H9 (cell line): ENCODE data around the gene TAAR8. TPM values are rescaled to one million over a fixed set of nuclear protein-coding genes. Genes with fewer than 3 reads are reported as not detected.
A peak's percentile ranks its signal among the peaks of the same experiment; 100 is the strongest.

Source experiments
- DNase-seq: peaks from one replicate; pipeline ENCODE4 v3.0.0-alpha.2; 2017
- H2AFZ ChIP-seq: one replicate; pipeline ENCODE4 v1.6.1; 2013; ENCODE audit warnings: mild to moderate bottlenecking, low read length, control low read depth, moderate library complexity
- H2AK5ac ChIP-seq: 2 replicates; pipeline ENCODE4 v1.6.1; 2013; ENCODE audit warnings: low read length, control low read depth, mixed read lengths; ENCODE audit not compliant: insufficient read length
- H2BK120ac ChIP-seq: one replicate; pipeline ENCODE4 v1.6.1; 2013; ENCODE audit warnings: low read depth, mild to moderate bottlenecking, low read length, control low read depth, inconsistent platforms; ENCODE audit not compliant: poor library complexity, severe bottlenecking
- H2BK12ac ChIP-seq: 2 replicates; pipeline ENCODE4 v1.6.1; 2013; ENCODE audit warnings: low read length, control low read depth, mixed read lengths, low read depth; ENCODE audit not compliant: insufficient read length
- H2BK15ac ChIP-seq: 2 replicates; pipeline ENCODE4 v1.6.1; 2013; ENCODE audit warnings: low read depth, low read length, control low read depth
- H2BK20ac ChIP-seq: one replicate; pipeline ENCODE4 v1.6.1; 2013; ENCODE audit warnings: low read depth, mild to moderate bottlenecking, low read length, control low read depth, inconsistent platforms; ENCODE audit not compliant: poor library complexity, severe bottlenecking
- H2BK5ac ChIP-seq: 2 replicates; pipeline ENCODE4 v1.6.1; 2013; ENCODE audit warnings: low read length, control low read depth, mixed read lengths; ENCODE audit not compliant: insufficient read length
- H3K14ac ChIP-seq: 2 replicates; pipeline ENCODE4 v1.6.1; 2013; ENCODE audit warnings: low read length, control low read depth; ENCODE audit not compliant: insufficient read depth
- H3K18ac ChIP-seq: 2 replicates; pipeline ENCODE4 v1.6.1; 2013; ENCODE audit warnings: low read depth, mild to moderate bottlenecking, mixed read lengths, low read length, control low read depth; ENCODE audit not compliant: insufficient read length
- H3K23ac ChIP-seq: 2 replicates; pipeline ENCODE4 v1.6.1; 2013; ENCODE audit warnings: low read length, control low read depth, mixed read lengths, low read depth; ENCODE audit not compliant: insufficient read length
- H3K23me2 ChIP-seq: 2 replicates; pipeline ENCODE4 v1.6.1; 2013; ENCODE audit warnings: low read depth, mild to moderate bottlenecking, mixed read lengths, low read length, control low read depth; ENCODE audit not compliant: insufficient read length, poor library complexity, severe bottlenecking
- H3K27ac ChIP-seq: 2 replicates; pipeline ENCODE4 v1.5.1; 2013; ENCODE audit warnings: low read length, control low read depth, mixed read lengths, low read depth; ENCODE audit not compliant: insufficient read length
- H3K27me3 ChIP-seq: 2 replicates; pipeline ENCODE4 v1.6.1; 2013; ENCODE audit warnings: low read length, control low read depth, inconsistent platforms; ENCODE audit not compliant: insufficient read depth
- H3K4ac ChIP-seq: 2 replicates; pipeline ENCODE4 v1.6.1; 2013; ENCODE audit warnings: low read depth, mild to moderate bottlenecking, control low read depth, inconsistent platforms, low read length, moderate library complexity
- H3K4me1 ChIP-seq: 2 replicates; pipeline ENCODE4 v1.6.1; 2013; ENCODE audit warnings: low read length, control low read depth, inconsistent platforms; ENCODE audit not compliant: insufficient read depth
- H3K4me2 ChIP-seq: 2 replicates; pipeline ENCODE4 v1.6.1; 2013; ENCODE audit warnings: low read length, control low read depth, mixed read lengths; ENCODE audit not compliant: insufficient read length, insufficient read depth
- H3K56ac ChIP-seq: 2 replicates; pipeline ENCODE4 v1.6.1; 2013; ENCODE audit warnings: low read depth, mild to moderate bottlenecking, mixed read lengths, low read length, control low read depth; ENCODE audit not compliant: insufficient read length
- H3K79me1 ChIP-seq: 2 replicates; pipeline ENCODE4 v1.6.1; 2013; ENCODE audit warnings: low read depth, mild to moderate bottlenecking, moderate library complexity, low read length, control low read depth, inconsistent platforms; ENCODE audit not compliant: insufficient read depth, poor library complexity, severe bottlenecking
- H3K79me2 ChIP-seq: 2 replicates; pipeline ENCODE4 v1.6.1; 2013; ENCODE audit warnings: low read length, control low read depth, inconsistent platforms; ENCODE audit not compliant: insufficient read depth
- H3K9ac ChIP-seq: 2 replicates; pipeline ENCODE4 v1.6.1; 2013; ENCODE audit warnings: low read length, control low read depth, mixed read lengths; ENCODE audit not compliant: insufficient read length; ENCODE audit errors: extremely low read depth
- H3K9me3 ChIP-seq: one replicate; pipeline ENCODE4 v1.6.1; 2013; ENCODE audit warnings: low read depth, low read length, inconsistent platforms; ENCODE audit not compliant: control insufficient read depth
- H3T11ph ChIP-seq: one replicate; pipeline ENCODE4 v1.6.1; 2013; ENCODE audit warnings: mild to moderate bottlenecking, low read length, control low read depth, inconsistent platforms
- H4K20me1 ChIP-seq: one replicate; pipeline ENCODE4 v1.6.1; 2013; ENCODE audit not compliant: control insufficient read depth, insufficient read length, insufficient read depth
- H4K5ac ChIP-seq: 2 replicates; pipeline ENCODE4 v1.6.1; 2013; ENCODE audit warnings: low read depth, mild to moderate bottlenecking, mixed read lengths, low read length, control low read depth; ENCODE audit not compliant: insufficient read length
- H4K8ac ChIP-seq: replicated peaks from 2 replicates; pipeline ENCODE4 v1.6.1; 2013; ENCODE audit warnings: low read length, control low read depth, mixed read lengths, low read depth; ENCODE audit not compliant: insufficient read length
- H4K91ac ChIP-seq: 2 replicates; pipeline ENCODE4 v1.6.1; 2013; ENCODE audit warnings: low read depth, mild to moderate bottlenecking, moderate library complexity, mixed read lengths, low read length, control low read depth; ENCODE audit not compliant: insufficient read length
- H3K27ac Mint-ChIP-seq, 3 experiments: 2 replicates in 2 of 3; 3 replicates in 1 of 3; pipeline ENCODE4 v1.8.0; 2020 to 2021; ENCODE audit warnings: mixed read lengths in 3 of 3, mild to moderate bottlenecking in 1 of 3, moderate library complexity in 1 of 3
- H3K27me3 Mint-ChIP-seq: 2 replicates; pipeline ENCODE4 v1.8.0; 2021; ENCODE audit warnings: low read depth, mild to moderate bottlenecking, moderate library complexity, mixed read lengths
- H3K36me3 Mint-ChIP-seq, 3 experiments: 2 replicates in 2 of 3; 3 replicates in 1 of 3; pipeline ENCODE4 v1.8.0; 2020 to 2021; ENCODE audit warnings: low read depth in 3 of 3, mixed read lengths in 3 of 3; ENCODE audit not compliant: insufficient read depth in 1 of 3
- H3K4me1 Mint-ChIP-seq, 2 experiments: 2 replicates each; pipeline ENCODE4 v1.8.0; 2020; ENCODE audit warnings: mixed read lengths in 2 of 2
- H3K4me3 Mint-ChIP-seq, 2 experiments: 2 replicates in 1 of 2; 3 replicates in 1 of 2; pipeline ENCODE4 v1.8.0; 2020 to 2021; ENCODE audit warnings: mild to moderate bottlenecking in 2 of 2, mixed read lengths in 2 of 2, moderate library complexity in 1 of 2
- H3K9me3 Mint-ChIP-seq, 2 experiments: 2 replicates in 1 of 2; 3 replicates in 1 of 2; pipeline ENCODE4 v1.8.0; 2020; ENCODE audit warnings: mild to moderate bottlenecking in 2 of 2, mixed read lengths in 2 of 2, moderate library complexity in 1 of 2
- WGBS: extraction: QIAGEN DNeasy Blood & Tissue Kit; methylation state at CpG from one replicate; pipeline ENCODE4 v1.1.7; 2013; ENCODE audit warnings: missing lambda C conversion rate, low lambda C conversion rate, mixed read lengths; ENCODE audit not compliant: insufficient read length; ENCODE audit errors: extremely low coverage; 5-methylcytosine and 5-hydroxymethylcytosine counted together
- total RNA-seq: library from RNA; stranded (reverse); gene quantifications from 2 replicates; pipeline ENCODE4 v1.2.1, GENCODE V29; 2021
- TF ChIP-seq, protein P1 (sequence below): fragments of 200-600 bp; sonication (generic); conservative IDR thresholded peaks from 3 replicates; pipeline ENCODE4 v1.8.0; 2021; ENCODE audit warnings: antibody characterized with exemption, mild to moderate bottlenecking

Gene TAAR8
- total RNA-seq, 1 experiment from 2014 or later: not detected

DNA sequence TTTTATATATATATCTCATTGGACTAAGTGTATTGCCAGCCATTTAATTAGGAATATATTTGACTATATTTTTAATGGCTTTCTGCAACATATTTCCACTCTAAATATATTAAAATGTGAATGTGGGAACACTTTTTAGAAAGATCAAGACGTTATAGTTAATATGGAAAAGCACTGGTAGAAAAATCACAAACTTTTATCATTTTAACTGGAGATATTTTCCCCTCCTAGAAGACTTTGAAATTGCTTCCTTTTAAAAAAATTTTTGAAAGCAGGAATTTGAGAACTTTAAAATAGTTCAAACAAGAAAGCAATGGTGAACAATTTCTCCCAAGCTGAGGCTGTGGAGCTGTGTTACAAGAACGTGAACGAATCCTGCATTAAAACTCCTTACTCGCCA lies 14.5 kb upstream of the TAAR8 start, which contains the start of gene TAAR9:
TAAR9 (plus strand) TSS at position 301 of the 400 bp plus-strand sequence; CDS start at position 314, 13 bp downstream.
- H2AFZ ChIP-seq: no peak within 1 kb of the TSS
- H3K4me1 Mint-ChIP-seq: 0 out of 4 replicates have a peak, but pooled peaks cover 0 to 2% of the 10 kb centered on the region in 2 experiments

More for the DNA sequence above, 14.5 kb upstream of the TAAR8 start, which contains the start of gene TAAR9:
- TF ChIP-seq, protein P1, sequence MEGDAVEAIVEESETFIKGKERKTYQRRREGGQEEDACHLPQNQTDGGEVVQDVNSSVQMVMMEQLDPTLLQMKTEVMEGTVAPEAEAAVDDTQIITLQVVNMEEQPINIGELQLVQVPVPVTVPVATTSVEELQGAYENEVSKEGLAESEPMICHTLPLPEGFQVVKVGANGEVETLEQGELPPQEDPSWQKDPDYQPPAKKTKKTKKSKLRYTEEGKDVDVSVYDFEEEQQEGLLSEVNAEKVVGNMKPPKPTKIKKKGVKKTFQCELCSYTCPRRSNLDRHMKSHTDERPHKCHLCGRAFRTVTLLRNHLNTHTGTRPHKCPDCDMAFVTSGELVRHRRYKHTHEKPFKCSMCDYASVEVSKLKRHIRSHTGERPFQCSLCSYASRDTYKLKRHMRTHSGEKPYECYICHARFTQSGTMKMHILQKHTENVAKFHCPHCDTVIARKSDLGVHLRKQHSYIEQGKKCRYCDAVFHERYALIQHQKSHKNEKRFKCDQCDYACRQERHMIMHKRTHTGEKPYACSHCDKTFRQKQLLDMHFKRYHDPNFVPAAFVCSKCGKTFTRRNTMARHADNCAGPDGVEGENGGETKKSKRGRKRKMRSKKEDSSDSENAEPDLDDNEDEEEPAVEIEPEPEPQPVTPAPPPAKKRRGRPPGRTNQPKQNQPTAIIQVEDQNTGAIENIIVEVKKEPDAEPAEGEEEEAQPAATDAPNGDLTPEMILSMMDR: no peak
- Mint-ChIP-seq H3K9me3 (peaks cover 7 to 14% of the 10 kb centered on the region in 2 experiments), H3K27me3 (no peaks in the 10 kb centered on the region), H3K36me3 (peaks cover 2 to 7% (median 2%) of the 10 kb centered on the region in 3 experiments; a peak in 3 of 7 replicates), H3K27ac (no peak within 1 kb of the TSS), H3K4me3 (no peak within 1 kb of the TSS)
- Histone ChIP-seq H3K18ac (no peak within 1 kb of the TSS), H4K91ac (no peak within 1 kb of the TSS), H4K20me1 (no peaks in the 10 kb centered on the region), H4K5ac (no peak within 1 kb of the TSS), H3K27ac (no peak within 1 kb of the TSS), H3K4ac (no peak within 1 kb of the TSS), H3K79me2 (no peaks in the 10 kb centered on the region), H3T11ph (no peak within 1 kb of the TSS), H2BK15ac (no peak within 1 kb of the TSS), H2BK120ac (no peak within 1 kb of the TSS), H2BK12ac (peak within 1 kb of the TSS; percentile 23), H3K23ac (no peak within 1 kb of the TSS), H4K8ac (no peak within 1 kb of the TSS), H3K79me1 (no peaks in the 10 kb centered on the region), H2AK5ac (no peak within 1 kb of the TSS), H3K9me3 (no peaks in the 10 kb centered on the region), H3K4me2 (no peak within 1 kb of the TSS), H3K27me3 (no peaks in the 10 kb centered on the region), H2BK20ac (no peak within 1 kb of the TSS), H3K23me2 (no peaks in the 10 kb centered on the region), H3K9ac (no peak within 1 kb of the TSS), H3K56ac (no peak within 1 kb of the TSS), H2BK5ac (no peak within 1 kb of the TSS), H3K4me1 (no peaks in the 10 kb centered on the region), H3K14ac (peak within 1 kb of the TSS; percentile 24; the same call in 1 of the 2 replicates)
- DNase-seq: no peak
- no CpG with 5 or more reads among the region's 4 CpGs for WGBS
